Left ventricle myocardium inferior (tissue), 1 donor: Measurements from ENCODE around the gene METTL27. TPM values are rescaled to one million over a fixed set of nuclear protein-coding genes. Genes with fewer than 3 reads are reported as not detected.

Source experiments
- DNase-seq: peaks from one replicate; pipeline ENCODE4 v3.0.0-alpha.2; 2020
- H3K27ac ChIP-seq: fragments of 200-600 bp; replicated peaks from 2 replicates; pipeline ENCODE4 v1.8.0; 2021
- H3K27me3 ChIP-seq: fragments of 200-600 bp; 2 replicates; pipeline ENCODE4 v1.8.0; 2021; ENCODE audit warnings: low read depth
- H3K36me3 ChIP-seq: fragments of 200-600 bp; 2 replicates; pipeline ENCODE4 v1.8.0; 2021
- H3K4me1 ChIP-seq: fragments of 200-600 bp; 2 replicates; pipeline ENCODE4 v1.8.0; 2021
- H3K4me3 ChIP-seq: fragments of 200-600 bp; 2 replicates; pipeline ENCODE4 v1.8.0; 2021; ENCODE audit warnings: mild to moderate bottlenecking, moderate library complexity
- H3K9me3 ChIP-seq: fragments of 200-600 bp; replicated peaks from 2 replicates; pipeline ENCODE4 v1.8.0; 2021
- CTCF ChIP-seq: fragments of 200-600 bp; IDR thresholded peaks from 2 replicates; pipeline ENCODE4 v1.8.0; 2021; ENCODE audit warnings: antibody characterized with exemption, mild to moderate bottlenecking, borderline replicate concordance
- intact Hi-C: fragments of 100-400 bp; cut with micrococcal nuclease; formaldehyde crosslinking; loops from one replicate; pipeline ENCODE4 v1.11.0; 2022
- total RNA-seq: library from RNA; stranded (reverse); fragmentation: NEBNext Ultra II Directional; extraction: Animal tissue kit (Norgen Biotek cat#: 25700); gene quantifications from one replicate; pipeline ENCODE4 v1.2.1, GENCODE V29; 2021
- donor health status: DM: no; HTN: yes; CAD: no; lungs with severe emphysema.

METTL27 gene
- total RNA-seq, 1 donor from 2014 or later: 0.44 TPM

GRCh38 chr7:73871163-73872011, 29.1 kb upstream of the METTL27 start:
- peak; percentile 41 for DNase-seq
- H3K4me3 ChIP-seq: no peak overlapping the region
- no peak overlapping the region for H3K27ac ChIP-seq
- H3K9me3 ChIP-seq: no peaks in the 10 kb centered on the region
- TF ChIP-seq CTCF: no peak
- H3K4me1 ChIP-seq: peaks cover 33% of the 10 kb centered on the region
- H3K36me3 ChIP-seq: no peaks in the 10 kb centered on the region
- intact Hi-C loops: no loop called here
- peaks cover under 1% of the 10 kb centered on the region for H3K27me3 ChIP-seq

- H3K27ac ChIP-seq: peak overlapping the region; percentile 30
These were observed 27.8 kb upstream of the METTL27 start for GRCh38 chr7:73870041-73870492.

GRCh38 chr7:73869011-73869798, 26.9 kb upstream of the METTL27 start:
- Histone ChIP-seq H3K9me3 (no peaks in the 10 kb centered on the region), H3K4me3 (no peak overlapping the region), H3K27ac (peak overlapping the region; percentile 30), H3K27me3 (no peaks in the 10 kb centered on the region), H3K4me1 (peaks cover 33% of the 10 kb centered on the region), H3K36me3 (no peaks in the 10 kb centered on the region)
- intact Hi-C loops: loop anchor here (10.0 kb wide), 1 partner anchor 156 kb away; the partner anchor contains the start of gene ELN
- no peak for TF ChIP-seq CTCF
- DNase-seq: no peak

More at GRCh38 chr7:73870041-73870492, 27.8 kb upstream of the METTL27 start:
- no peaks in the 10 kb centered on the region for H3K27me3 ChIP-seq
- TF ChIP-seq CTCF: no peak
- no peaks in the 10 kb centered on the region for H3K9me3 ChIP-seq
- no peak for DNase-seq
- H3K4me1 ChIP-seq: peaks cover 33% of the 10 kb centered on the region
- H3K36me3 ChIP-seq: no peaks in the 10 kb centered on the region
- intact Hi-C loops: no loop called here
- H3K4me3 ChIP-seq: no peak overlapping the region

GRCh38 chr7:73866446-73866767, 24.1 kb upstream of the METTL27 start:
- Histone ChIP-seq H3K27me3 (no peaks in the 10 kb centered on the region), H3K27ac (no peak overlapping the region), H3K9me3 (no peaks in the 10 kb centered on the region), H3K4me1 (peaks cover 21% of the 10 kb centered on the region), H3K4me3 (no peak overlapping the region), H3K36me3 (no peaks in the 10 kb centered on the region)
- TF ChIP-seq CTCF: no peak
- intact Hi-C loops: loop anchor here (10.0 kb wide), 1 partner anchor 158 kb away; the partner anchor contains the start of gene ELN
- DNase-seq: no peak

- no peaks in the 10 kb centered on the region for H3K36me3 ChIP-seq
- no peak overlapping the region for H3K27ac ChIP-seq
- no peaks in the 10 kb centered on the region for H3K27me3 ChIP-seq
- intact Hi-C loops: loop anchor here (10.0 kb wide), 1 partner anchor 159 kb away; the partner anchor contains the start of gene ELN
- H3K9me3 ChIP-seq: no peaks in the 10 kb centered on the region
- H3K4me3 ChIP-seq: no peak overlapping the region
- DNase-seq: no peak
- peak; percentile 78 for TF ChIP-seq CTCF
- H3K4me1 ChIP-seq: peaks cover 18% of the 10 kb centered on the region
These were observed 23.6 kb upstream of the METTL27 start for GRCh38 chr7:73865738-73866445.
